ENCODE results near the gene CRB1.

The CRB1 gene

GRCh38 chr1:197351821-197352440, 83.9 kb downstream of the CRB1 start:
- TF ChIP-seq ZNF658 (tag by site-specific recombination; IDR thresholded peaks at IDR 0.05) (no peak), ZNF426 (tag by site-specific recombination; IDR thresholded peaks at IDR 0.05) (no peak), ZNF324 (tag by site-specific recombination; IDR thresholded peaks at IDR 0.05) (no peak), ZNF175 (tag by site-specific recombination; IDR thresholded peaks at IDR 0.05) (no peak), ZNF221 (tag by site-specific recombination; IDR thresholded peaks at IDR 0.05; ENCODE audit: borderline replicate concordance) (no peak), ZNF623 (tag by site-specific recombination; IDR thresholded peaks at IDR 0.05) (no peak), ZFP37 (tag by site-specific recombination; IDR thresholded peaks at IDR 0.05) (no peak), ZNF184 (tag by site-specific recombination; IDR thresholded peaks at IDR 0.05) (no peak), HOXC10 (CRISPR knock-in tag; IDR thresholded peaks at IDR 0.05) (no peak), ZBTB11 (tag by site-specific recombination; conservative IDR thresholded peaks at IDR 0.05; ENCODE audit: low read depth) (no peak), ZNF146 (tag by site-specific recombination; IDR thresholded peaks at IDR 0.05) (no peak), ZNF280D (tag by site-specific recombination; IDR thresholded peaks at IDR 0.05) (no peak), ZBTB49 (tag by site-specific recombination; IDR thresholded peaks at IDR 0.05; ENCODE audit: low read depth) (no peak), ZNF664 (tag by site-specific recombination; IDR thresholded peaks at IDR 0.05) (no peak)
- no peaks in the 10 kb centered on the region for H3K9me3 ChIP-seq (ENCODE audit: control insufficient read depth, insufficient read depth, low read depth, low read length)
- ChIA-PET POLR2A (no interaction called here), CTCF (interaction anchor here (0.6 kb wide), 2 partner anchors 29 to 54 kb away, joined by 3 read pairs; no protein-coding TSS in a partner anchor)
- H3K36me3 ChIP-seq (ENCODE audit: control insufficient read depth in 2 of 2, insufficient read depth in 1 of 2, low read length in 2 of 2), result no peaks in the 10 kb centered on the region
- H3K4me1 ChIP-seq (ENCODE audit: control insufficient read depth, insufficient read depth, low read length), result no peaks in the 10 kb centered on the region
- H3K27ac ChIP-seq (ENCODE audit: extremely low read depth, low read depth, low read length), result no peak overlapping the region
- no peak overlapping the region for H3K4me3 ChIP-seq (ENCODE audit: low read depth, low read length)

- CTCF ChIA-PET, result interaction anchor here (0.6 to 3.7 kb wide), 3 partner anchors 130 to 633 kb away, joined by 3 to 41 read pairs (median 3); no protein-coding TSS in a partner anchor
- no peaks in the 10 kb centered on the region for H3K36me3 ChIP-seq (ENCODE audit: control insufficient read depth in 2 of 2, insufficient read depth in 1 of 2, low read length in 2 of 2)
- H3K4me1 ChIP-seq (ENCODE audit: control insufficient read depth, insufficient read depth, low read length), result no peaks in the 10 kb centered on the region
- no peaks in the 10 kb centered on the region for H3K9me3 ChIP-seq (ENCODE audit: control insufficient read depth, insufficient read depth, low read depth, low read length)
- POLR2A ChIA-PET, result no interaction called here
- no peak overlapping the region for H3K27ac ChIP-seq (ENCODE audit: extremely low read depth, low read depth, low read length)
- no peak overlapping the region for H3K4me3 ChIP-seq (ENCODE audit: low read depth, low read length)
- TF ChIP-seq BCL11A (tag by site-specific recombination; IDR thresholded peaks at IDR 0.05; ENCODE audit: low read depth) (no peak), ZNF433 (tag by site-specific recombination; IDR thresholded peaks at IDR 0.05; ENCODE audit: low read depth) (no peak), AEBP2 (tag by site-specific recombination; IDR thresholded peaks at IDR 0.05; ENCODE audit: borderline replicate concordance) (no peak), ZNF174 (tag by site-specific recombination; IDR thresholded peaks at IDR 0.05) (no peak), ZNF184 (tag by site-specific recombination; IDR thresholded peaks at IDR 0.05) (no peak), ZNF513 (tag by site-specific recombination; IDR thresholded peaks at IDR 0.05) (no peak), ZNF211 (tag by site-specific recombination; IDR thresholded peaks at IDR 0.05; ENCODE audit: low read depth) (no peak), ZNF747 (tag by site-specific recombination; IDR thresholded peaks at IDR 0.05) (no peak)
Observed at GRCh38 chr1:197355248-197355995, 87.4 kb downstream of the CRB1 start.
